ENCODE data around the gene KLHL20. TPM values are rescaled to one million over a fixed set of nuclear protein-coding genes. Genes with fewer than 3 reads are reported as not detected.
A peak's percentile ranks its signal among the peaks of the same experiment; 100 is the strongest.
"Not testable (repeated sequence)": the region's sequence is repeated elsewhere in the genome, so short reads cannot be mapped to it uniquely, and the experiment has no call there.

The KLHL20 gene
- total and polyA plus RNA-seq, 8 donors: 3.3 to 11.9 (median 6.9) TPM

DNA sequence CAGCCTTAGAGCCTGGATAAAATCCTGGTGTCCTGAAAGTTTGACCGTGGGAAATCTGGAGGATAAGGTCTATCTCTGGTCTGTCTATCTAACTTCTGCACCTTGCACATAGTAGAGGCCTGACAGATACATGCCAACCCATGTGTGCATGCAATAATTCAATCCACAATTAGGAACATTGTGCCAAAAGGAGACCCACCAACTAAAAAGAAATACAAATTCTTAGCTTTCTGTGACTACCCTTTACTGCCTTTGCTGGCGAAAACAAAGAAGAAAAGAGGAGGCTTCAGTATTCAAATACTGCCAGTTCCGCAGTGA is 381 bp upstream of the KLHL20 start:
- Histone ChIP-seq H3K36me3 (no peaks in the 10 kb centered on the region), H3K27me3 (no peaks in the 10 kb centered on the region), H3K27ac (peak overlapping the region; percentile 74 to 93 (median 78)), H3K4me1 (peaks cover 9 to 21% (median 21%) of the 10 kb centered on the region in 3 donors), H3K9me3 (no peaks in the 10 kb centered on the region), H3K4me3 (peak overlapping the region; percentile 62 to 95 (median 75))
- ATAC-seq (no peak), DNase-seq (no peak), FAIRE-seq (no peak)
- intact Hi-C loops (cut with DNase I): no loop called here
- 54 to 59% methylated on average over 3 of the region's 3 CpGs for WGBS, 2 donors
- TF ChIP-seq CTCF (IDR thresholded peaks at IDR 0.05): no peak

- Histone ChIP-seq H3K27ac (peak overlapping the region; percentile 74 to 93 (median 78)), H3K4me1 (peaks cover 9 to 21% (median 21%) of the 10 kb centered on the region in 3 donors), H3K9me3 (no peaks in the 10 kb centered on the region), H3K27me3 (no peaks in the 10 kb centered on the region), H3K36me3 (no peaks in the 10 kb centered on the region), H3K4me3 (peak overlapping the region; percentile 62 to 95 (median 75))
- no peak for TF ChIP-seq CTCF (IDR thresholded peaks at IDR 0.05)
- intact Hi-C loops (cut with DNase I): no loop called here
- ATAC-seq (no peak), FAIRE-seq (no peak), DNase-seq (no peak)
- WGBS, 2 donors: 0% methylated on average over 8 of the region's 8 CpGs
These were observed 710 bp downstream of the KLHL20 start for GRCh38 chr1:173715538-173715844.

DNA sequence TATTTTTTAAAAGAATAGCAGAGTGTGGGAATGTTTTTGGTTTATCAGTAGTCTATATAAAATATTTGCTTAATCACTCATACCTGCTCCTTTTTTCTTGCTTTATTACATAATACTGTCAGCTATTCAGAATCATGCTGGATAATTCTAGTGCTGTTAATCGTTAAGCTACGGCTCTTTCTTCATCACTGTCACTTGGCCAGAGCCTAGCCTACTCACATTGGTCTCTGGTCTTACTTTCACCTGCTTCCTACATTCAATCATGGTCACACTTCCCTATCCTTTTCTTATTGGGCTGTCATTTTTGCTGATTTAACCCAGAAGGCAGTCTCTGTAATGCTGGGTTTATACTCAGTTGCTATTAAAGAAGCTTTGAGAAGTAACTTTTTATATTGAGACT is 2.5 kb downstream of the KLHL20 start:
- Histone ChIP-seq H3K4me3 (no peak overlapping the region), H3K27ac (no peak overlapping the region), H3K36me3 (no peaks in the 10 kb centered on the region), H3K27me3 (no peaks in the 10 kb centered on the region), H3K9me3 (no peaks in the 10 kb centered on the region), H3K4me1 (peaks cover 9 to 21% (median 21%) of the 10 kb centered on the region in 3 donors)
- DNase-seq: peak in 1 of 6 donors; percentile 13
- no peak for TF ChIP-seq CTCF (IDR thresholded peaks at IDR 0.05)
- FAIRE-seq: no peak
- ATAC-seq: peak in 1 of 4 donors; percentile 32
- intact Hi-C loops (cut with DNase I): no loop called here
- WGBS, 2 donors: 21 to 24% methylated on average over 2 of the region's 2 CpGs

DNA sequence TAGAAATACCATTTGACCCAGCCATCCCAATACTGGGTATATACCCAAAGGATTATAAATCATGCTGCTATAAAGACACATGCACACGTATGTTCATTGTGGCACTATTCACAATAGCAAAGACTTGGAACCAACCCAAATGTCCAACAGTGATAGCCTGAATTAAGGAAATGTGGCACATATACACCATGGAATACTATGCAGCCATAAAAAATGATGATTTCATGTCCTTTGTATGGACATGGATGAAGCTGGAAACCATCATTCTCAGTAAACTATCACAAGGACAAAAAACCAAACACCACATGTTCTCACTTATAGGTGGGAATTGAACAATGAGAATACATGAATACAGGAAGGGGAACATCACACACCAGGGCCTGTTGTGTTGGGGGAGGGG is 16.6 kb downstream of the KLHL20 start:
- FAIRE-seq; intact Hi-C loops (cut with DNase I); ATAC-seq; H3K36me3 ChIP-seq; DNase-seq; H3K4me1 ChIP-seq; H3K27me3 ChIP-seq; H3K27ac ChIP-seq; H3K4me3 ChIP-seq; H3K9me3 ChIP-seq: not testable (repeated sequence)
- 75 to 91% methylated on average over 1 of the region's 1 CpG for WGBS, 2 donors

GRCh38 chr1:173733912-173734311 is 19.1 kb downstream of the KLHL20 start:
- intact Hi-C loops (cut with DNase I): no loop called here
- H3K4me1 ChIP-seq: no peaks in the 10 kb centered on the region
- ATAC-seq (no peak), DNase-seq (no peak), FAIRE-seq (no peak)
- no peak for TF ChIP-seq CTCF (IDR thresholded peaks at IDR 0.05)
- no peak overlapping the region for H3K4me3 ChIP-seq
- H3K27me3 ChIP-seq: no peaks in the 10 kb centered on the region
- peaks cover 0 to 3% (median 0%) of the 10 kb centered on the region in 3 donors for H3K36me3 ChIP-seq
- no peak overlapping the region for H3K27ac ChIP-seq
- H3K9me3 ChIP-seq: no peaks in the 10 kb centered on the region
- WGBS, 2 donors: 56 to 66% methylated on average over 9 of the region's 9 CpGs

GRCh38 chr1:173736104-173736503 is 21.3 kb downstream of the KLHL20 start:
- FAIRE-seq; H3K9me3 ChIP-seq; H3K27me3 ChIP-seq; H3K4me3 ChIP-seq; H3K4me1 ChIP-seq; H3K27ac ChIP-seq; intact Hi-C loops (cut with DNase I); DNase-seq; ATAC-seq; H3K36me3 ChIP-seq: not testable (repeated sequence)
- 93 to 98% methylated on average over 2 of the region's 2 CpGs for WGBS, 2 donors

Measured in pancreas (tissue), 10 donors.